ENCODE data around the gene DISP2. TPM values are rescaled to one million over a fixed set of nuclear protein-coding genes. Genes with fewer than 3 reads are reported as not detected.

The DISP2 gene
- total and polyA plus RNA-seq, 4 donors: under 0.01 to 0.23 (median under 0.01) TPM; not detected in 1

GRCh38 chr15:40409366-40409765 is 51.3 kb downstream of the DISP2 start:
- DNase-seq (ENCODE audit: low spot score): no peak
- WGBS: 91% methylated on average over 3 of the region's 3 CpGs
- Histone ChIP-seq H3K36me3 (ENCODE audit: control insufficient read depth in 4 of 4, insufficient read depth in 3 of 4, low read depth in 1 of 4, low read length in 3 of 4) (peaks cover 12 to 31% (median 23%) of the 10 kb centered on the region in 4 donors), H3K4me1 (ENCODE audit: control insufficient read depth in 4 of 4, insufficient read depth in 4 of 4, low read length in 3 of 4) (peaks cover 13 to 53% (median 43%) of the 10 kb centered on the region in 4 donors), H3K9me3 (ENCODE audit: control insufficient read depth in 4 of 4, low read length in 3 of 4) (no peaks in the 10 kb centered on the region), H3K27ac (ENCODE audit: low read depth in 1 of 2, low read length in 2 of 2) (no peak overlapping the region), H3K27me3 (ENCODE audit: control insufficient read depth in 4 of 4, insufficient read depth in 4 of 4, low read length in 3 of 4) (no peaks in the 10 kb centered on the region), H3K9ac (ENCODE audit: low read depth in 1 of 2, low read length in 2 of 2) (no peak overlapping the region), H3K4me3 (ENCODE audit: low read depth in 1 of 3, low read length in 3 of 3) (no peak overlapping the region)
- TF ChIP-seq HNF4A (conservative IDR thresholded peaks at IDR 0.05) (no peak), JUND (IDR thresholded peaks at IDR 0.05) (no peak), NR2F2 (IDR thresholded peaks at IDR 0.05) (no peak), EGR1 (IDR thresholded peaks at IDR 0.05; ENCODE audit: low read depth in 2 of 2) (no peak)

DNA sequence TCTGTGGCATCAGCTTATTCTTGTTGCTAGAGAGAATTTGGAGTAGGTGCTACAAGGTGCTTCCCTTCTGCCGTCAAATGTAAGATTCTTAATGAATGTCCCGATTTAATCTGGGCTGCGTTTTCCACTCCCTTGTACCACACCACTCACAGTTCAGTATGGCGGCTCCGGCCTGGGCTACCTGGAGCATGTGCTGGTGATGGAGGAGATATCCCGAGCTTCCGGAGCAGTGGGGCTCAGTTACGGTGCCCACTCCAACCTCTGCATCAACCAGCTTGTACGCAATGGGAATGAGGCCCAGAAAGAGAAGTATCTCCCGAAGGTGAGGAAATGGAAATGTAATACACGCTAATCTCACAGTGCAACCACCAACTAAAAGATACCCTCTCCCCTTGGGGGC is 52.5 kb downstream of the DISP2 start:
- no peaks in the 10 kb centered on the region for H3K27me3 ChIP-seq (ENCODE audit: control insufficient read depth in 4 of 4, insufficient read depth in 4 of 4, low read length in 3 of 4)
- H3K9me3 ChIP-seq (ENCODE audit: control insufficient read depth in 4 of 4, low read length in 3 of 4): no peaks in the 10 kb centered on the region
- H3K4me1 ChIP-seq (ENCODE audit: control insufficient read depth in 4 of 4, insufficient read depth in 4 of 4, low read length in 3 of 4): peaks cover 13 to 43% (median 36%) of the 10 kb centered on the region in 4 donors
- WGBS: 95% methylated on average over 11 of the region's 11 CpGs
- H3K9ac ChIP-seq (ENCODE audit: low read depth in 1 of 2, low read length in 2 of 2): no peak overlapping the region
- H3K36me3 ChIP-seq (ENCODE audit: control insufficient read depth in 4 of 4, insufficient read depth in 3 of 4, low read depth in 1 of 4, low read length in 3 of 4): peaks cover 15 to 41% (median 34%) of the 10 kb centered on the region in 4 donors
- DNase-seq (ENCODE audit: low spot score): no peak
- no peak overlapping the region for H3K27ac ChIP-seq (ENCODE audit: low read depth in 1 of 2, low read length in 2 of 2)
- TF ChIP-seq REST (IDR thresholded peaks at IDR 0.05): no peak
- no peak for TF ChIP-seq HNF4A (conservative IDR thresholded peaks at IDR 0.05)
- TF ChIP-seq, protein P1, sequence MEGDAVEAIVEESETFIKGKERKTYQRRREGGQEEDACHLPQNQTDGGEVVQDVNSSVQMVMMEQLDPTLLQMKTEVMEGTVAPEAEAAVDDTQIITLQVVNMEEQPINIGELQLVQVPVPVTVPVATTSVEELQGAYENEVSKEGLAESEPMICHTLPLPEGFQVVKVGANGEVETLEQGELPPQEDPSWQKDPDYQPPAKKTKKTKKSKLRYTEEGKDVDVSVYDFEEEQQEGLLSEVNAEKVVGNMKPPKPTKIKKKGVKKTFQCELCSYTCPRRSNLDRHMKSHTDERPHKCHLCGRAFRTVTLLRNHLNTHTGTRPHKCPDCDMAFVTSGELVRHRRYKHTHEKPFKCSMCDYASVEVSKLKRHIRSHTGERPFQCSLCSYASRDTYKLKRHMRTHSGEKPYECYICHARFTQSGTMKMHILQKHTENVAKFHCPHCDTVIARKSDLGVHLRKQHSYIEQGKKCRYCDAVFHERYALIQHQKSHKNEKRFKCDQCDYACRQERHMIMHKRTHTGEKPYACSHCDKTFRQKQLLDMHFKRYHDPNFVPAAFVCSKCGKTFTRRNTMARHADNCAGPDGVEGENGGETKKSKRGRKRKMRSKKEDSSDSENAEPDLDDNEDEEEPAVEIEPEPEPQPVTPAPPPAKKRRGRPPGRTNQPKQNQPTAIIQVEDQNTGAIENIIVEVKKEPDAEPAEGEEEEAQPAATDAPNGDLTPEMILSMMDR (IDR thresholded peaks at IDR 0.05; ENCODE audit: low read depth, low read length, missing input control): no peak
- no peak for TF ChIP-seq GABPA (IDR thresholded peaks at IDR 0.05 in 1 of 2, conservative IDR thresholded peaks at IDR 0.05 in 1 of 2)
- no peak for TF ChIP-seq RAD21 (IDR thresholded peaks at IDR 0.05)
- no peak overlapping the region for H3K4me3 ChIP-seq (ENCODE audit: low read depth in 1 of 3, low read length in 3 of 3)

DNA sequence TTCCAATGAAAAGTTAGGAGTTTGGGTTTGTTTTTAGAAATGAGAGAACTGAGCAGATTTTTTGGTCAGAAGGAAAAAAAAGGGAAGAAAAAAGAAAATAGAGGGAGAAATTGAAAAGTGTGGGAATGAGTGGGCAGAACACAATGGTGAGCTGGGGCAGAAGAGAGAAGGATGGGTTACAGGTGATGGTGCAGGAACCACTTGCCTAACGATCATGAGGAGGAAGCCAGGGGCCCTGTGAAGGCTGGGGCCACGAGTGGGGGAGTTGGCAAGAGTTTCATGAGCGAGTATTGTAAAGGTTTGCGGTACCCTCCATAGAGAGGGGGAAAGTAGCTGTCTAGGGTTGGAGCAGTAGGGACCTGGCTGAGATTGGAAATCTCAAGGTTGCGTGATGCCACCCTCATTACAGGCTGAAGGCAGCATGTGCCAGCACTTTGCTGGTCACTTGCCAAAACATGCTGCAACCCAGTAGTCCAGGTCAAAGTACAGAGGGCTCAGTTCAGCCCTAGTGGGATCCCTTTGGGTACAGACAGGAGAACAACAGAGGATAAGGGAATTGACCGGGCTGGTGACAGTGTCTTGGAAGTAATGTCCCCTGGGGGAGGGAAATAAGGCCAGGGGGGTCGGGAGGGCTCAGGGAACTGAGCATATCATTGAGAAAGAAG is 54.2 kb downstream of the DISP2 start:
- peak overlapping the region in 1 of 2 donors; percentile 25 for H3K9ac ChIP-seq (ENCODE audit: low read depth in 1 of 2, low read length in 2 of 2)
- no peaks in the 10 kb centered on the region for H3K27me3 ChIP-seq (ENCODE audit: control insufficient read depth in 4 of 4, insufficient read depth in 4 of 4, low read length in 3 of 4)
- no peak for DNase-seq (ENCODE audit: low spot score)
- peak overlapping the region; percentile 61 to 72 for H3K27ac ChIP-seq (ENCODE audit: low read depth in 1 of 2, low read length in 2 of 2)
- 25% methylated on average over 7 of the region's 7 CpGs for WGBS
- peaks cover 9 to 33% (median 26%) of the 10 kb centered on the region in 4 donors for H3K4me1 ChIP-seq (ENCODE audit: control insufficient read depth in 4 of 4, insufficient read depth in 4 of 4, low read length in 3 of 4)
- peak overlapping the region in 2 of 3 donors; percentile 9 to 27 for H3K4me3 ChIP-seq (ENCODE audit: low read depth in 1 of 3, low read length in 3 of 3)
- peaks cover 18 to 54% (median 41%) of the 10 kb centered on the region in 4 donors for H3K36me3 ChIP-seq (ENCODE audit: control insufficient read depth in 4 of 4, insufficient read depth in 3 of 4, low read depth in 1 of 4, low read length in 3 of 4)
- no peaks in the 10 kb centered on the region for H3K9me3 ChIP-seq (ENCODE audit: control insufficient read depth in 4 of 4, low read length in 3 of 4)
- TF ChIP-seq EGR1 (IDR thresholded peaks at IDR 0.05; ENCODE audit: low read depth in 2 of 2): peak in 1 of 2 donors; percentile 75
- TF ChIP-seq TAF1 (conservative IDR thresholded peaks at IDR 0.05): no peak
- peak; percentile 96 for TF ChIP-seq SP1 (IDR thresholded peaks at IDR 0.05)
- peak; percentile 44 to 61 for TF ChIP-seq RAD21 (IDR thresholded peaks at IDR 0.05)
- peak; percentile 92 to 95 for TF ChIP-seq RXRA (IDR thresholded peaks at IDR 0.05)
- TF ChIP-seq FOXA1 (IDR thresholded peaks at IDR 0.05): peak; percentile 67
- TF ChIP-seq JUND (IDR thresholded peaks at IDR 0.05): peak; percentile 89 to 94
- peak; percentile 69 for TF ChIP-seq REST (IDR thresholded peaks at IDR 0.05)
- TF ChIP-seq, protein P2, sequence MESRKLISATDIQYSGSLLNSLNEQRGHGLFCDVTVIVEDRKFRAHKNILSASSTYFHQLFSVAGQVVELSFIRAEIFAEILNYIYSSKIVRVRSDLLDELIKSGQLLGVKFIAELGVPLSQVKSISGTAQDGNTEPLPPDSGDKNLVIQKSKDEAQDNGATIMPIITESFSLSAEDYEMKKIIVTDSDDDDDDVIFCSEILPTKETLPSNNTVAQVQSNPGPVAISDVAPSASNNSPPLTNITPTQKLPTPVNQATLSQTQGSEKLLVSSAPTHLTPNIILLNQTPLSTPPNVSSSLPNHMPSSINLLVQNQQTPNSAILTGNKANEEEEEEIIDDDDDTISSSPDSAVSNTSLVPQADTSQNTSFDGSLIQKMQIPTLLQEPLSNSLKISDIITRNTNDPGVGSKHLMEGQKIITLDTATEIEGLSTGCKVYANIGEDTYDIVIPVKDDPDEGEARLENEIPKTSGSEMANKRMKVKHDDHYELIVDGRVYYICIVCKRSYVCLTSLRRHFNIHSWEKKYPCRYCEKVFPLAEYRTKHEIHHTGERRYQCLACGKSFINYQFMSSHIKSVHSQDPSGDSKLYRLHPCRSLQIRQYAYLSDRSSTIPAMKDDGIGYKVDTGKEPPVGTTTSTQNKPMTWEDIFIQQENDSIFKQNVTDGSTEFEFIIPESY (IDR thresholded peaks at IDR 0.05): peak; percentile 87

Measured in liver (tissue), 9 donors.